Thyroid gland (tissue), 4 donors: ENCODE measurements around the gene FOXN1. TPM values are rescaled to one million over a fixed set of nuclear protein-coding genes. Genes with fewer than 3 reads are reported as not detected.

ENCODE experiments used
- DNase-seq, 2 donors: peaks; one replicate each; pipeline ENCODE4 v3.0.0-alpha.2; 2019
- H3K27ac ChIP-seq, 3 donors: fragments of 200-600 bp; sonication (generic); 1 replicate in 2 of 3; 2 replicates in 1 of 3; pipeline ENCODE4 v1.5.1; 2016 to 2019; ENCODE audit warnings: mild to moderate bottlenecking in 1 of 3, moderate library complexity in 1 of 3
- H3K27me3 ChIP-seq: fragments of 200-600 bp; sonication (generic); one replicate; pipeline ENCODE4 v1.5.1; 2019
- H3K36me3 ChIP-seq, 2 donors: fragments of 200-600 bp; sonication (generic); one replicate each; pipeline ENCODE4 v1.5.1; 2016 to 2019
- H3K4me1 ChIP-seq, 2 donors: fragments of 200-600 bp; sonication (generic); one replicate each; pipeline ENCODE4 v1.5.1; 2017 to 2019
- H3K4me3 ChIP-seq, 3 donors: fragments of 200-600 bp; sonication (generic); replicated peaks in 1 of 3; 1 replicate in 2 of 3; 2 replicates in 1 of 3; pipeline ENCODE4 v1.5.1; 2016; ENCODE audit warnings: mild to moderate bottlenecking in 1 of 3
- H3K9me3 ChIP-seq: fragments of 200-600 bp; sonication (generic); one replicate; pipeline ENCODE4 v1.5.1; 2017
- POLR2A ChIP-seq, 2 donors: fragments of 450-650 bp; IDR thresholded peaks; one replicate each; pipeline ENCODE4 v1.6.1; 2017; ENCODE audit warnings: antibody characterized with exemption in 2 of 2, mild to moderate bottlenecking in 2 of 2, moderate library complexity in 1 of 2
- WGBS, 2 donors: methylation state at CpG; one replicate each; pipeline ENCODE4 v1.1.5; 2017; 5-methylcytosine and 5-hydroxymethylcytosine counted together
- intact Hi-C: fragments of 100-400 bp; cut with DNase I; formaldehyde crosslinking; loops from one replicate; pipeline ENCODE4 v1.15.1; 2023
- total RNA-seq, 4 donors: library from RNA; depleted of rRNA; stranded (reverse); fragments of >200 nt; gene quantifications; one replicate each; pipeline ENCODE4 v1.2.3, GENCODE V29; 2016
- TF ChIP-seq, protein P1 (sequence below), 6 experiments: fragments of 200-600 bp in 3 of 6; fragments of 450-650 bp in 3 of 6; sonication (generic) in 3 of 6; IDR thresholded peaks; one replicate each; pipeline ENCODE4 v1.5.1; 2016 to 2019; ENCODE audit warnings: antibody characterized with exemption in 6 of 6, mild to moderate bottlenecking in 2 of 6, inconsistent platforms in 1 of 6, moderate library complexity in 1 of 6

FOXN1 gene
- total RNA-seq, 4 donors from 2014 or later, result 0.34 TPM; not detected in 3

DNA sequence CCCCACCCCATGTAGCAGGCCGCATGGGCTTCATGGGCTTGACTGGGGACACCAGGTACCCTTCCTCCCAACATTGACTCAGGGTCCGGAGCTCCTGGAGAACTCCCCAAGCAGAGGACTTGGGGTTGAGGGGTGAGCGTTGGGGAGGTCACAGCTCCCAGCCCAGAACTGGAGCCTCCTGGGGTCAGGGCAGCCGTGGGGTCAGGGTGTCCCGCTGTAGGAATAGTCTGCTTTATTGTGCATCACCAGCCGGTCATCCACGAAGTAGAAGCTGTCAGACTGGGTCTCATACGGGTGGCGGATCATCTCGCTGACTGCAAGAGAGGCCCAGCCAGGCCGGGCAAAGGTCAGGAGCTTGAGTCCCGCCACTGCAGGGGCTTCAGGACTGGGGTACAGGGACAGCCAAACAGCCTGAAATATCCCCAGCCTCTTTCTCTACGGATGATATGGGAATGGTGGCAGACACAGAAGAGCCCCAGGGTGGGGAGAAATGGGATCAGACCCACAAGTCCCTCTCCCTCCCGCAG is 41.0 kb downstream of the FOXN1 start:
- Histone ChIP-seq H3K4me3 (no peak overlapping the region), H3K9me3 (no peaks in the 10 kb centered on the region), H3K4me1 (peaks cover 7 to 15% of the 10 kb centered on the region in 2 donors), H3K27me3 (no peaks in the 10 kb centered on the region), H3K27ac (no peak overlapping the region), H3K36me3 (no peaks in the 10 kb centered on the region)
- WGBS, 2 donors, result 91% methylated on average over 14 of the region's 14 CpGs; no CpG with 5 or more reads in 1 of the 2 donors
- no peak for DNase-seq
- TF ChIP-seq, protein P1, sequence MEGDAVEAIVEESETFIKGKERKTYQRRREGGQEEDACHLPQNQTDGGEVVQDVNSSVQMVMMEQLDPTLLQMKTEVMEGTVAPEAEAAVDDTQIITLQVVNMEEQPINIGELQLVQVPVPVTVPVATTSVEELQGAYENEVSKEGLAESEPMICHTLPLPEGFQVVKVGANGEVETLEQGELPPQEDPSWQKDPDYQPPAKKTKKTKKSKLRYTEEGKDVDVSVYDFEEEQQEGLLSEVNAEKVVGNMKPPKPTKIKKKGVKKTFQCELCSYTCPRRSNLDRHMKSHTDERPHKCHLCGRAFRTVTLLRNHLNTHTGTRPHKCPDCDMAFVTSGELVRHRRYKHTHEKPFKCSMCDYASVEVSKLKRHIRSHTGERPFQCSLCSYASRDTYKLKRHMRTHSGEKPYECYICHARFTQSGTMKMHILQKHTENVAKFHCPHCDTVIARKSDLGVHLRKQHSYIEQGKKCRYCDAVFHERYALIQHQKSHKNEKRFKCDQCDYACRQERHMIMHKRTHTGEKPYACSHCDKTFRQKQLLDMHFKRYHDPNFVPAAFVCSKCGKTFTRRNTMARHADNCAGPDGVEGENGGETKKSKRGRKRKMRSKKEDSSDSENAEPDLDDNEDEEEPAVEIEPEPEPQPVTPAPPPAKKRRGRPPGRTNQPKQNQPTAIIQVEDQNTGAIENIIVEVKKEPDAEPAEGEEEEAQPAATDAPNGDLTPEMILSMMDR (IDR thresholded peaks at IDR 0.05), result no peak
- no peak for TF ChIP-seq POLR2A (IDR thresholded peaks at IDR 0.05)
- intact Hi-C loops, result loop anchor here (2.0 kb wide), 1 partner anchor 66 kb away; no protein-coding TSS in a partner anchor

GRCh38 chr17:28547623-28548416 is 41.7 kb downstream of the FOXN1 start:
- no peaks in the 10 kb centered on the region for H3K36me3 ChIP-seq
- intact Hi-C loops, result loop anchor here (2.0 kb wide), 1 partner anchor 65 kb away; no protein-coding TSS in a partner anchor
- H3K27me3 ChIP-seq, result no peaks in the 10 kb centered on the region
- no peaks in the 10 kb centered on the region for H3K9me3 ChIP-seq
- 73 to 81% methylated on average over 23 to 26 of the region's 26 CpGs for WGBS, 2 donors
- H3K4me3 ChIP-seq, result no peak overlapping the region
- peak; percentile 75 to 78 for DNase-seq
- H3K4me1 ChIP-seq, result peaks cover 10 to 17% of the 10 kb centered on the region in 2 donors
- TF ChIP-seq, protein P1 (IDR thresholded peaks at IDR 0.05), result peak; percentile 82 to 94 (median 84)
- no peak for TF ChIP-seq POLR2A (IDR thresholded peaks at IDR 0.05)
- H3K27ac ChIP-seq, result no peak overlapping the region

GRCh38 chr17:28548417-28549130 is 42.4 kb downstream of the FOXN1 start:
- H3K4me3 ChIP-seq, result no peak overlapping the region
- no peaks in the 10 kb centered on the region for H3K9me3 ChIP-seq
- DNase-seq, result no peak
- TF ChIP-seq POLR2A (IDR thresholded peaks at IDR 0.05), result no peak
- TF ChIP-seq, protein P1 (IDR thresholded peaks at IDR 0.05), result peak in 1 of 6 experiments; percentile 12
- WGBS, 2 donors, result 83 to 87% methylated on average over 3 to 6 of the region's 6 CpGs
- H3K36me3 ChIP-seq, result peaks cover under 1 to 1% of the 10 kb centered on the region in 2 donors
- H3K27me3 ChIP-seq, result no peaks in the 10 kb centered on the region
- H3K4me1 ChIP-seq, result peaks cover 10 to 18% of the 10 kb centered on the region in 2 donors
- no peak overlapping the region for H3K27ac ChIP-seq
- intact Hi-C loops, result no loop called here

DNA sequence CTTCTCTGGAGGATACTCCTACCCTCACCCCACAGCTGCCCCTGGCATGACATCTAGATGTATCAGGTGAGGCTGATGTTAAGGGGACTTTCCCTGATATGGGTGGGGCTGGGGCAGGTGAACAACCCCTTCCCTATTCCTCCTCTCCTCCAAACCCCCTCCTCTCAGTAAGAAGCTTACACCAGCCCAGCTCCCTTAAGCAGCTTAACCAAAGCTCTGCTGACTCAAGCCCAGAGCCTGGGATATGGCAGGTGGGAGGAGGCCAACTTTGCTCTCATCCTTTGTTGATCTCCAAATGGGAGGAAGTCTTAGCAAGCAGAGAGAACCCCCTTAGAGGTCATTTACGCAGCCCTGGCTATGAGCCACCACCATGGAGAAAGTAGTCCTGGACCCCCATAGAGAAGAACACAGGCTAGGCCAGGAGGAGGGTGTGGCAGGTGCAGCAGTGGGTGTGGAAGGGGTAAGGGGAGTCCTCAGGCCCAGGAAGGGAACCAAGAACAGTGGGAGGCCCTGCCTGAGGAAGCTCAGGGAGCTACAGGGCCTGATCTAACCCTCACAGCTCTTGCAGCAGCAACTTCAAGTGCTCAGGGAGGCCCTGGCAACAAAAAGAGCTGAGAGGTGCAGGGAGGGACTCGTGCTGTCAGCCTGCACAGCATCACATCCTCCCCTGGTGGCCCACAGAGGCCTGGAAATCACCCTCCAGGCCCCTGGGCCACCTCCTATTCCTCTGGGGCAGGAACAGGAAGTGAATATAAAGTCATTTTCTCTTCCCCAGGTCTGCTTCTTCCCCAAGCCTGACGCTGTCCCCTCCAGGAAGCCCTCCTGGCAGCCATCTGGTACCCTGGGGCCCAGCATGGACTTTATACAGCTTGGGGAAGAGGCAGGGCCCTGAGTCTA is 43.3 kb downstream of the FOXN1 start:
- Histone ChIP-seq H3K4me3 (no peak overlapping the region), H3K27me3 (no peaks in the 10 kb centered on the region), H3K27ac (no peak overlapping the region), H3K36me3 (peaks cover 9 to 11% of the 10 kb centered on the region in 2 donors), H3K9me3 (no peaks in the 10 kb centered on the region), H3K4me1 (peaks cover 10 to 18% of the 10 kb centered on the region in 2 donors)
- DNase-seq, result no peak
- WGBS, 2 donors, result 81 to 84% methylated on average over 3 of the region's 3 CpGs
- no peak for TF ChIP-seq POLR2A (IDR thresholded peaks at IDR 0.05)
- TF ChIP-seq, protein P1 (IDR thresholded peaks at IDR 0.05), result no peak
- intact Hi-C loops, result no loop called here
